Measurements from ENCODE around the gene MTOR.
"Not testable (repeated sequence)": the region's sequence is repeated elsewhere in the genome, so short reads cannot be mapped to it uniquely, and the experiment has no call there.

Gene MTOR

DNA sequence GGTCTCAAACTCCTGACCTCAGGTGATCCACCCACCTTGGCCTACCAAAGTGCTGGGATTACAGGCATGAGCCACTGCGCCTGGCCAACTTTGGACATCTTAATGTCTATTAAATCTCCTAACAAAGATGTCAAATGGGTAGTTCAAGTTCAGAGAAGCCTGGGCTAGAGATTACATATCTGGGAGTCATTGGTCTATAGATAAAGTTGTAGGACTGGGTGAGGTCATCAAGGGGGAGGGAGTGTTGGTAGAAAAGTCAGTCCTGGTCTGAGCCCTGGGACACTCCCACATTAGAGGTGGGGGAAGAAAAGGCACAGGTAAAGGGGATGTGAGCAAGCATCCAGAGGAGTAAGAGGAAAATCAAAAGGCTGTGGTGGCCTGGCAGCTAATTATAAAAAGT, 17.3 kb upstream of the MTOR start:
- DNase-seq = no peak

DNA sequence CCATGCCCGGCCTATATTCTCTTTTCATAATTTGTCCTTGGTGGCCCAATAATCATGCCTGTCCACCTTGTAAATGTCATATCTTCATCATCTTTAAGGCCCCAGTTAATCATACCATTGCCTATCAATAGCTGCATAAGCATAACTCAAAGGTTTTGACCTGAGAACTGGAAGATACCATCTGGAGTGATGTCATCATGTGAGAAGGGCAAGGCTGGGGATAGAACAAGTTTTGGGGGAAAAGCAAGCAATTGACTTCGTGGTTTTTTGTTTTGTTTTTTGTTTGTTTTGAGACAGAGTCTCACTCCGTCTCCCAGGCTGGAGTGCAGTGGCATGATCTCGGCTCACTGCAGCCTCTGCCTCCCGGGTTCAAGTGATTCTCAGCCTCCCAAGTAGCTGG, 16.8 kb upstream of the MTOR start:
- DNase-seq = no peak

DNA sequence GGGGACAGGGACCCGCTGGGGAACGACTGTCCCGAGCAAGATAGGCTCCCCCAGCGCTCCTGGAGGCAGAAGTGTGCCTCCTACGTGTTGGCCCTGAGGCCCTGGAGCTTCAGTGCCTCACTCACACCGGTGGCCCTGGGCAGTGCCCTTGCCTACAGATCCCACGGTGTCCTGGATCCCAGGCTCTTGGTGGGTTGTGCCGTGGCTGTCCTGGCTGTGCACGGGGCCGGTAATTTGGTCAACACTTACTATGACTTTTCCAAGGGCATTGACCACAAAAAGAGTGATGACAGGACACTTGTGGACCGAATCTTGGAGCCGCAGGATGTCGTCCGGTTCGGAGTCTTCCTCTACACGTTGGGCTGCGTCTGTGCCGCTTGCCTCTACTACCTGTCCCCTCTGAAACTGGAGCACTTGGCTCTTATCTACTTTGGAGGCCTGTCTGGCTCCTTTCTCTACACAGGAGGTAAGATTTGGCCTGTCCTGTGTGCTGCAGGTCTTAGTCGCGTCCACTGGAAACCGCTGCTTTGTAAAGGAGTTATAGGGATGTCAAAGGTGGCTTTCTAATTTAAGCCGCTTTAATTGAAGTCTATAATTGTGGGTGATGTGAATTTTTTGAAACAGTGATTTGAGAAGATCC, 11.4 kb upstream of the MTOR start:
- no peak for DNase-seq

DNA sequence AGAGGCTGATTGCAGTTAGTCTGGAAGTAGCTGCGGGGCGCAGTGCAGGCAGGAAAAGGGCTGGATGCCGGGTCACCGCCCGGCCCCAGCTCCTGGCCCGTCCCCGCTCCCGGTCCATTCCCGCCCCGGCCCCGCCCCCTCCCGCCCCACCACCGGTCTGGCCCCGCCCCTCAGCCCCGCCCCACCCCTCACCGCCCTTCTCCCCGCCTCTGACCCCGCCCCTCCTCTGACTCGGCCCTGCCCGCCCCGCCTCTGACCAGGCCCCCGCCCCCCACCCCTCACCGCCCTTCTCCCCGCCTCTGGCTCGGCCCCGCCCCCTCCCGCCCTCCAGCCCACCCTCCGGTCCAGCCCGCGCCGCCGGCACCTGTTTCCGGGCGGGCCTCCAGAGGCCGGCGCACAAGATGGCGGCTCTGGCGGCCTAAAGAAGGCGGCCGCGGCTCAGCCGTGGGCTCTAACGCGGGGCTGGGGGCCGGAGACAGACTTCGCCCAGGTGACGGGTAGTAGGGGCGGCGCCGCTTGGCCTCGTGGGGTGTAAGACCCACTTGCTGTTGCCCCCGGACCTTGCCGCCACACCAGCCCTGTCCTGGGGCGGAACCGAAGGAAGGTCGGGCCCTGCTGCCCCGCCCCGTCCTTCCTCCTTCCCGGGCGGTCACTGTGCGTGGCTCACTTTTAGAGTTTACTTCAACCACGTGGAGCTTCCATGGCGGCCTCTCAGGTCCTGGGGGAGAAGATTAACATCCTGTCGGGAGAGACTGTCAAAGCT, 10.7 kb upstream of the MTOR start, which contains the start of gene UBIAD1:
Gene UBIAD1 (plus strand): TSS at position 367 of the 763 bp plus-strand sequence. CDS start 334 bp downstream, at position 701.
- no peak for DNase-seq

DNA sequence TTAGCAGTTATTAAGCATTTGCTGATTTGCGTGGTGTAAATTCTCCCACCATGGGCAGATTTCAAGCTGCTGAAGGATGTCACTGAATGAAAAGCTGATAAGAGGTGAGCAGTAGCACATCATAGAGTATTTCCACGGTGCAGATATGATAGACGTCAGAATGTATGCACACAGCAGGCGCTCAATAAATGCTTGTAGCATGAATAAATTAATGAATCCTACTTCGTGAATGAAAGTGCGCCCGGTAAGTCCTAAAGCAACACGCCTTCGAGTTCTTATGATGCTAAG, 10.1 kb upstream of the MTOR start:
- no peak for DNase-seq

DNA sequence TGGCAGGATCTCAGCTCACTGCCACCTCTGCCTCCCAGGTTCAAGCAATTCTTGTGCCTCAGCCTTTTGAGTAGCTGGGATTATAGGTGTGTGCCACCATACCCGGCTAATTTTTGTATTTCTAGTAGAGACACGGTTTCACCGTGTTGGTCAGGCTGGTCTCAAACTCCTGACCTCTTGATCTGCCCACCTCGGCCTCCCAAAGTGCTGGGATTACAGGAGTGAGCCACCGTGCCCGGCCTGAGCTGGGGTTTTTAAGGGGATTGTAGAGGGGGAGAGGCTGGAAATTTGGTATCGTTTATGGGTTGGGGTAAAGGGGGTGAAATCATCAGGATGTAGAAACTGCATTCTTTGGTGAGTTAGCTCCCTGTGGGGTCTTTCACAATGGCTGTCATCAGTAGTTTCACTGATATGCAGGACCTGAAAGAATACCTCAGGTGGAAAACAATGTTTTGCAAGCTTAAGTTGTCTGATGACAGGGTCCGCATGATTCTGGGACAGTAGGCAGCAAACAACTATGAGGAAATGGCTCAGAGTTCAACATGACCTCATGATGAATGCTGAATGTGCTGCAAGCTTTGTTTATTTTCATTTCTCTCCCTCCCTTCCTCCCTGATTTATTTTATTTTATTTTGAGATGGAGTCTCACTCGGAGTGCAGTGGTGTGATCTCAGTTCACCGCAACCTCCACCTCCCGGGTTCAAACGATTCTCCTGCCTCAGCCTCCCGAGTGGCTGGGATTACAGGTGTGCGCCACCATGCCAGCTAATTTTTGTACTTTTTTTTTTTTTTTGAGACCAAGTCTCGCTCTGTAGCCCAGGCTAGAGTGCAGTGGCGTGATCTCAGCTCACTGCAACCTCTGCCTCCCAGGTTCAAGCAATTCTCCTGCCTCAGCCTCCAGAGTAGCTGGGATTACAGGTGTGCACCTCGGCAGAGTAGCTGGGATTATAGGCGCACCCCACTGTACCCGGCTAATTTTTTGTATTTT, 5.3 kb upstream of the MTOR start:
- DNase-seq = not testable (repeated sequence)

DNA sequence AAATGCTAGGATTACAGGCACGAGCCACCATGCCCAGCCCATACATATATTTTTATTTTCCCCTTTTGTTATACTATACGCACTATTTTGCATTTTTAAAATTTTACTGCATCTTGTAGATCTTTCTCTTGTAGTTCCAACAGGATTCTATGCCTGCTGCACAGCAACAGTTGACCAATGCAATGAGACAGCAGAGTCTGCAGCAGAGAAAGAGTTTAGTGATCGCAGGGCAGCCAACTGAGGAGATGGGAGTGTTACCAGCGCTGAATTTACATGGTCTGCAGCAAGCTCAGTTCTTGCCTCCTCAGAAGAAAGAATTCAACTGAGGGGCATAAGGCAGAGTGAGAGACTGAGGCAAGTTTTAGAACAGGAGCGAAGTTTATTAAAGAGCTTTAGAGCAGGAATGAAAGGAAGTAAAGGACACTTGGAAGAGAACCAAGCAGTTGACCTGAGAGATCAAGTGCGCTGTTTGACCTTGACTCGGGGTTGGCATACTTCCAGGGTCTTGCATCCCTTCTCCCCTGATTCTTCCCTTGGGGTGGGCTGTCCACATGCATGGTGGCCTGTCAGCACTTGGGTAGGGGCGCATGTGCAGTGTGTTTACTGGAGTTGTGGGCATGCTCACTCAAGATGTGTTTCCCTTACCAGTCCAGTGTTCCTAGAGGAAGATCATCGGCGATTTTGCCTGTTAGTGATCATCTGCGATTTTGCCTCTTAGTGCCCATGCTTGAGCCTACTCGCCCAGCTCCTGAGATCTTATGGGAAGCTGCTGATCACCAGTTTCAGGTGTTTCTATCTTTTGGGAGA, 4.1 kb upstream of the MTOR start:
- DNase-seq = no peak

DNA sequence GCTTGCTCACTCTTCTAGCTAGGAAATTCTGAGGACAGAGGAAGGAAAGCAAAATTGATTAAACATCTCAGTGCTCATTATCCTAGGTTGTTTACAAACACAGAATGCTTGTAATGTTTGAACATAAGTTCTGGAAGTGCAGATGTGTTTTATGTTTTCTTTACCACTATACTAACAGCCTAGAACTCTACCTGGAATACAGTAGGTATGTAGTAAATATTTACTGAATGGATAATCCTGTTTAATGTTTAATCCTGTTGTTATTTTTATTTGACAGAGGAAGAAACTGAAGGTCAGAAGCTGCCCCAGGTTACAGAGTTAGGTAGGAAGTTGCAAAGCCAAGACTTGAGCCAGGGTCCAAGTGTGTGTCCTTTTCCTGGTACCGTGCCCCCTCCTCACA, 6.1 kb downstream of the MTOR start:
- DNase-seq = no peak

DNA sequence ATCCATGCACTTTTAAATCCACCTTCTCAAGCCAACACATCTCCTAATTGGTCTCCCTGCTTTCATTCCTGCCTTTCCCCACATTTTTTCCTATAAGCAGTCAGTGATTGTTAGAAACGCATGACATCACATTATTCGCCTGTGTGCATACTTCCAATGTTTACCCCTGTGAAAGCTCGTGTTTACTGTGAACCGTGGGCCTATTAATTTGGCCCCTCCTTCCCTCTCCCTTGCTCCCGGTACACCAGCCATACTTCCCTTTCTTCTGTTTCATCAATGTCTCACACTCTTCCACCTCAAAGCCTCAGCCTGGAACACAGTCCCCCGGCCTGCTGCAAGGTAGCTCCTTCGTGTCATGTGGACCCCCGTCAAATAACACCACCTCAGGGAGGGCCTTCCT, 9.1 kb downstream of the MTOR start:
- no peak for DNase-seq

DNA sequence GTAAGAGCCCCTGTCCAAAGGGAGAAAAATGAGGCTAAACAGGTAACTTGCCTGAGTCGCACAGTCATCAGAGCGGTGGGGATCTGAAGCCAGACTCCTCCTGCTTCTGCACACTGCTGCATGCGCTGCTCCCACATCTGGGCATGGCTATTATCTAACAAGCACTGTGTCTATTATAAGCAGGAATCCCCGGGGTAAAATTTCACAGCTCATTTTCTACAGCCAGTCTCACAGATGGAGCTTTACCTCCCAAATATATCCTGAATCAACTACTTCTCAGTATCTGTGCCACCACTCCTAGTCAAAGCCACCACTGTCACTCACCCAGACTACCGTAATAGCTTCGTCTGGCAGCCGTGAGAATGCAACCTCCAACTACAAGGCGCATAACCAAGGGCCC, 9.8 kb downstream of the MTOR start:
- no peak for DNase-seq

DNA sequence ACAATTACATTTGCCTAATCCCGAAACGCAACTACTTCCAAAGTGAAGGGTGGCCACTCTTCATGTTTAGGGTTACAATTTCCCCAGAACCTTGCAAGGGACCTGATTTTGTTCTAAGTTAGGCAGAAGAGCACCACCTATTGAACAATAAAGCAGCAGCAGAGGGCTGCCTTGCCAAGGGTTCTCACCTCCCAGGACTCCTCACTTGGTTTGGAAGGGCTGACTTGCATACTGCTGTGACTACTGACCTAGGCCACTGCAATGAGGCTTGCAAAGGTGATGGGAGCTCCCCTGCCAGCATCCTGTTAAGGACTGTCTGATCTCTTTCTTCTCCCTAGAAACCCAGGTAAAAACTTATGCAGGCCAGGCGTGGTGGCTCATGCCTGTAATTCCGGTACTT, 14.2 kb downstream of the MTOR start:
- no peak for DNase-seq

DNA sequence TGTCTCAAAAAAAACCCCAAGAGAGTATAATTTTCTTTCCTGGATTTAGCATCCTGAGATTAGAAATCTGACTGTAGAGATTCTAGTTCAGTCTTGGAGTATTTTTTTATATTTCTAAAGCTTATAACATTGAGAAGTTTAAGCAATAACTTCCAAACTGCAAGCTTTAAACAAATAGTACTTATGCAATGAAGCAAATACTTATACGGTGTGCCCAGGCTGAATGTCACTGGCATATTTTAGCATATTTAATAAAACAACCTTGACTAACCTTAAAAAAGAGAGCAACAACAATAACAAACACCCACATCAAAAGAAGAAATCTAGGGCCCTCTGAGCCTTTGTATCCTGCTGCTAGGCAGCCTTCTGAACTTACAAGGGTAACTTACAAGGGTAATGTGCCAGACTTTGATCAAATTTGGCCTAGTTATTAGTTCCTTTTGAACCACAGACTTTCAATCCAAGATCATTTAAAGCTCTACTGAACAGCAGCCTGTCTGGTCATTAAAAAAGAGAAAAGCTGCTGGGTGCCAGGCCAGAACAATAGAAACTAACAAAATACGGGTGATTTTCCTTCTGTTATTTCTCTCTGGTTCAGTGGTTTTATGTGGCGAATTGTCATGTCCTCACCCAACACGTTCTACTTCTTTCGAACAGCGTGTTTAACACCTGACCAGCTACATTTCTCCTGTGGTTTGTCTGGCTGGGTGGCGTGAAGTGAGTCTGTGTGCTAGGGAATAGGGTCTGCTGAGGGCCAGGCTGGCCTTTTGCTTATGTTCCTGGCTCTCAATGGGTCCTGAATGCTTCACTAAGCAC, 16.2 kb downstream of the MTOR start:
- no peak for DNase-seq

DNA sequence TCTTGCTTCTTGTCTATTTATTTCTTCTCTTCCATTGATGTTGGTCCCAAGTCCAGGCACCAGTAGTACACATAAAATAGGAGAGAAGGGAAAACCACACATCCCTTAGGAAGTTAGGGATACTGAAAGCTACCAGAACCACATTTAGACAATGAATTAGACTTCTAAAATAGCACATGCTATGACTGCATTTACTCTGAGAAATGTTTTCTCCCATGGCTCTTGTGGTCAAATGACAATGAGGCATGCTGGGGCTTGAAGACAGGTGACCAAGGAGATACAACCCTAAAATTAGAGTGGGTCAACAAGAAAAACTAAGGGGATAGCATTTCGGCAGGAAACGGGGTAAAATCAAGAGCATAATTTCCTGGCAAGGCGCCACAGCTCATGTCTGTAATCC, 17.1 kb downstream of the MTOR start:
- no peak for DNase-seq

DNA sequence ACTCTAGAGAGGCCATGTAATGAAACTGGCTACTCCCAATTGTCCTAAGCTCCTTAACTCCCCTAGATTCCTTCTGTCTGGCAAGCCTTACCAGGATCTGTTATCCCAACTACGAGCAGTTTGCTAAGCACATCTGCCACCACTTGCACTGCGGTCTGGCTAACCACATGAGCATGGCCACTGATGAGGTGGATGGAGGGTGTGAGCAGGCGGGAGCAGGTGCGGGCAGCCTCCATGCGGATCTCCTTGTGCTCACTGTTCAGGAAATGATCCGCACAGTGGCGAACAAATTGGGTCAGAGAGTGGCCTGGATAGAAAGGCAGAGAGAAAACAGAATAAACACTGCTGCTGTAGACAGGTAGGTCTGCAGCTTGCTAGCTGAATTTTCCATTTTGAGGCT, 24.0 kb downstream of the MTOR start:
- no peak for DNase-seq

DNA sequence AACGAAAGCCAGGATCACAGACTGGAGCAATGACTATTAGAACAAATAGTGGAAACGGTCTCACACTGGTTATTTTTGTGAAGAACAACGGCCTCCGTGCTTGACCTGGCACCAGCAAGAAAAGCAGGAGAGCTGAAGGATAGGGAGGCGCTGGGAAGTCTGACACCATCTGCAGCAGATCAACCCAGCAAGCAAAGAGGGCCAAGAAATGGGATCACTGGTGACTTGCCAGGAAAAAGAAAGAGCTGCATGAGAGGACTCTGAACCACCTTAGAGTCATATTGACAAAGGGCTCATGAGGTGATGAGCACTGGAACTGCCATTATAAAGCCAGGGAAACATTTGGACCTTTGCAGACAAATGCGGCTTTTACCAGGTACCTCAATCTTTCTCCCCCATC, 25.0 kb downstream of the MTOR start:
- DNase-seq = no peak

DNA sequence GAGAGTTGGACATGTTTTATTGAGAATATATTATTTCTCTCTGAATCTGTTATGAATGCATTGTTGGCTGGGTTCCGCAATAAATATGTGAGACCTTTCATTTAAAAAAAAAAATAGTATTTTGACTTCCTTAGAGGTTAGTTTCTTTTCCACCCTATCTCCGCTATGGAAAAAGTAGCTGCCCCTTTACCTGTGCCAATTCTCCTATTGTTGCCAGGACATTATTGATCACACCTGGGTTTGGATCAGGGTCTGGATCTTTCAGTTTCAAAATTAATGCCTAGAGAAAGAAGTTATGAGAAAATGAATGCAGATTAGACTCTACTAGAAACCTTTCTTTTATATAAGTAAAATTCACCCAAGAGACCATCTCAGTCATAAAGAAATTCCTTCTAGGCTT, 29.1 kb downstream of the MTOR start:
- no peak for DNase-seq

DNA sequence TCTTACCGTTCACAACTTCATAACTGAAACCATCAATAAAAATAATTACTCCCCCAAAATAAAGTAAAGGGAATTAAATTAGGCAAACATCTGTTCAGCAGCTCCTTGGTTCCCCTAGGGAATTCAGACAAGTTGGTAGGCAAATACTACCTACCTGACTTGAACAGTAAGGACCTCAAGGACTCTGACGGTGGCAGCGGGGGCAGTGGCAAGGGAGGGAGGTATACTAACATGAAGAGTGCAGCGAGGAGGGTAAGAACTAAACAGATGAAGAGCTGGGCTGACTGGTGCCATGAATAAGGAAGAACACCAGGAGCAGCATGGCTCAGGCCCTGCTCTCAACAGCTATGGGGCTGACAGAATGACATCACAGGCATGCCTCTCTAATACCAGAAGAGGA, 33.1 kb downstream of the MTOR start:
- no peak for DNase-seq

DNA sequence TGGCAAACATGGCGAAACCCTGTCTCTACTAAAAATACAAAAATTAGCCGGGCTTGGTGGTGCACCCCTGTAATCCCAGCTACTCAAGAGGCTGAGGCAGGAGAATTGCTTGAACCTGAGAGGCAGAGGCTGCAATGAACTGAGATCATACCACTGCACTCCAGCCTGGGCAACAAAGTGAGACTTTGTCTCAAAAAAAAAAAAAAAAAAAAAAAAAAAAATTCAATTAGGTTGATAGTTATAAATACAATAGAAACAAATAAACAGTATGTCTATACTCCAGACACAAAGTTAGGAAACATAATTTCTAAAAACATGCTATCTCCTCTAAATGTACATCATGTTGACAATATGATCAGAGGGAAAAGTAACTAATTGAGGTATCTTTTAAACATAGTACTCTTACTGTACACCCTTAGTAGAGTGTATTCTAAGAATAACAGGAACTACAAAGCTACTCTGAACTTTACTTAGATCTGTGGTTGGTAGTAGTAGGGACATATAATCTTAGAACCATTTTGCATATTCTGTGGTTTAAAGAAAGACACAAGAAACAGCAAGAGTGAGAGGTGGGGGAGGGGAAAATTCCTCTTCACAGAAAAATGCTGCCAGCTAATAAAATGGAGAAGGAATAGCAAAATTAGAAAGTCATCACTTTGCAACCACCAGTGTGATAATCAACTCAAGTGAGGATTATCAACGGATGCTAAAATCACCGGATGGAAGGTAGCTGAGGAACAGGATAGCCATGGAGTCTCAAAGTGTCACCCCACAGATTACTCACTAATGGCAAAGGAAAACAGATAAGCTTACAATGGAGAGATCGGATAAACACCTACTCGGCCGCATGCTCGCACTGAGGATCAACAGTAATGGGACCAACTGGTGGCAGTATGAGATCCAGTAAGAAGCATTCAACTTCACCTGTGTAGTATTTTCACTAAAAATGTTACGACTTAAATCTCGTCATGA, 35.0 kb downstream of the MTOR start:
- no peak for DNase-seq

DNA sequence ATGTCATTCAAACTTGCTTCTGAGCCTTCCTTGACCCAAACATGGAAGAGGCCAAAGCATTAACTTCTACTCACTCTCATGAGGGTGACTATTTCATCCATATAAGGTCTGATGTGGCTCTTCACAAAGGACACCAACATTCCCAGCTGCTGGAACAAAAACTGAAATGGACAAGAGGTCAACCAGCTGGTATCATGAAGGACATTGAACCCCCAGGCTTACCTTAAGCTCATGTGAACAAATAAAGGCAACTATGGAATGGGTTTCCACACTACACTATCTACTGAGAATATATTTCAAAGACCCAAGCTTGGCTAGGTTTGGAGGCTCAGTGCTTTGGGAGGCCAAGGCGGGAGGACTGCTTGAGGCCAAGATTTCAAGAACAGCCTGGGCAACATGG, 46.3 kb downstream of the MTOR start:
- DNase-seq = no peak

DNA sequence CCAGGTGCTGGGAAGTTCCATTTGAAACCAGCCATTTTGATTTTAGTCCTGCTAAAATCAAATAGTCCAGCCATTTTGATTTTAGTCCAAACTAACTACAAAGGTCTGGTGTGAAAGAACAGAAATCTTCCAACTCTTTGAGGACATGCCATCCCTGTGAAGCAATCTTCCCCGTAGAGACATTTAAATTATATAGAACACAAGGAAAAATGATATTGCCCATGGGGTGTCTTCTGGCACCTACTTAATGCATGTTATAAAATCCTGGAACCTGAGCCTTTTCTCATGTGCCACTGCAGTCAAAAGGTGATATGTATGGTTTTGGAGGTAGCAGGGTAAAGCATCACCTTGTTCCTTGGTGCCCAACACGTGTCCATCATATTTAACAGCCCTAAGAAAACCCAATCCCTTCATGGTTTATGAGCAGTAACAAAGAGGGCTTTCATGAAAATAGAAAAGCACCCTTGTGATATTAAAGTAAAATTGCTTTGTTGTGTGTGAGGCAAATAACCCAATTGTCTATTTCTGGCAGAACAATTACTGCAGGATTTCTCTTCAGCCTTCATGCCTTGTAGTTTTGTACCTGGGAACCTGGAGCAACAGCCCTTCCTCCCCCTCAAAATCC, 46.9 kb downstream of the MTOR start:
- no peak for DNase-seq

Data from cortex of kidney (tissue), 1 donor.